Mesothelial cell of epicardium (in vitro differentiated cells): Measurements from ENCODE around the gene UBAP1. TPM values are rescaled to one million over a fixed set of nuclear protein-coding genes. Genes with fewer than 3 reads are reported as not detected.
"Not testable (repeated sequence)": the region's sequence is repeated elsewhere in the genome, so short reads cannot be mapped to it uniquely, and the experiment has no call there.

Experiments used
- DNase-seq, 2 experiments: peaks; one replicate each; pipeline ENCODE4 v3.0.0; 2021; ENCODE audit warnings: low spot score in 2 of 2; ENCODE audit not compliant: unreplicated experiment in 2 of 2
- H3K27ac Mint-ChIP-seq: 2 replicates; pipeline ENCODE4 v1.8.0; 2021; ENCODE audit warnings: mixed read lengths
- H3K27me3 Mint-ChIP-seq: 2 replicates; pipeline ENCODE4 v1.8.0; 2021; ENCODE audit warnings: low read depth, mixed read lengths
- H3K36me3 Mint-ChIP-seq: 2 replicates; pipeline ENCODE4 v1.8.0; 2021; ENCODE audit warnings: mixed read lengths
- H3K4me1 Mint-ChIP-seq: 2 replicates; pipeline ENCODE4 v1.8.0; 2021; ENCODE audit warnings: mixed read lengths
- H3K4me3 Mint-ChIP-seq: 2 replicates; pipeline ENCODE4 v1.8.0; 2021; ENCODE audit warnings: mild to moderate bottlenecking, moderate library complexity, mixed read lengths
- H3K9me3 Mint-ChIP-seq: 2 replicates; pipeline ENCODE4 v1.8.0; 2021; ENCODE audit warnings: mixed read lengths
- CTCF ChIP-seq: fragments of 200-600 bp; sonication (generic); IDR thresholded peaks from one replicate; pipeline ENCODE4 v1.5.0; 2021; ENCODE audit warnings: antibody characterized with exemption; ENCODE audit not compliant: unreplicated experiment
- total RNA-seq: library from RNA; stranded (reverse); gene quantifications from 3 replicates; pipeline ENCODE4 v1.2.1, GENCODE V29; 2021

Gene UBAP1
- total RNA-seq, result 37.0 to 40.1 TPM (median 38.0 TPM) in 3 replicates

GRCh38 chr9:34178436-34179212 is at the start of gene UBAP1:
Gene UBAP1 (plus strand): TSS chr9:34179043. CDS start chr9:34220915, 41,872 bp downstream.
- Mint-ChIP-seq H3K36me3 (no peaks in the 10 kb centered on the region), H3K27ac (peak within 1 kb of the TSS; percentile 97), H3K9me3 (no peaks in the 10 kb centered on the region), H3K27me3 (no peaks in the 10 kb centered on the region), H3K4me3 (peak within 1 kb of the TSS; percentile 92), H3K4me1 (peaks cover 12% of the 10 kb centered on the region)
- no peak for TF ChIP-seq CTCF
- DNase-seq, result peak; percentile 88 to 95

GRCh38 chr9:34131571-34131970 is 47.3 kb upstream of the UBAP1 start:
- TF ChIP-seq CTCF, result no peak
- H3K4me1 Mint-ChIP-seq, result peaks cover 6% of the 10 kb centered on the region
- no peaks in the 10 kb centered on the region for H3K9me3 Mint-ChIP-seq
- no peak overlapping the region for H3K4me3 Mint-ChIP-seq
- H3K36me3 Mint-ChIP-seq, result no peaks in the 10 kb centered on the region
- H3K27me3 Mint-ChIP-seq, result no peaks in the 10 kb centered on the region
- H3K27ac Mint-ChIP-seq, result no peak overlapping the region
- DNase-seq, result no peak

GRCh38 chr9:34133436-34133949 is 45.4 kb upstream of the UBAP1 start:
- no peak for DNase-seq
- no peaks in the 10 kb centered on the region for H3K9me3 Mint-ChIP-seq
- no peaks in the 10 kb centered on the region for H3K36me3 Mint-ChIP-seq
- H3K4me3 Mint-ChIP-seq, result no peak overlapping the region
- no peak for TF ChIP-seq CTCF
- no peaks in the 10 kb centered on the region for H3K27me3 Mint-ChIP-seq
- H3K27ac Mint-ChIP-seq, result no peak overlapping the region
- H3K4me1 Mint-ChIP-seq, result no peaks in the 10 kb centered on the region

- no peak for TF ChIP-seq CTCF
- H3K36me3 Mint-ChIP-seq, result no peaks in the 10 kb centered on the region
- H3K4me3 Mint-ChIP-seq, result no peak overlapping the region
- no peak for DNase-seq
- no peaks in the 10 kb centered on the region for H3K9me3 Mint-ChIP-seq
- H3K4me1 Mint-ChIP-seq, result no peaks in the 10 kb centered on the region
- no peaks in the 10 kb centered on the region for H3K27me3 Mint-ChIP-seq
- no peak overlapping the region for H3K27ac Mint-ChIP-seq
These were observed 44.3 kb upstream of the UBAP1 start for GRCh38 chr9:34134521-34134920.

- H3K4me1 Mint-ChIP-seq, H3K27ac Mint-ChIP-seq, H3K27me3 Mint-ChIP-seq, H3K4me3 Mint-ChIP-seq, DNase-seq, H3K9me3 Mint-ChIP-seq, H3K36me3 Mint-ChIP-seq: not testable (repeated sequence)
These were observed 40.2 kb upstream of the UBAP1 start for GRCh38 chr9:34138644-34139043.

GRCh38 chr9:34139477-34140146 is 39.2 kb upstream of the UBAP1 start:
- Mint-ChIP-seq H3K9me3 (no peaks in the 10 kb centered on the region), H3K27ac (no peak overlapping the region), H3K27me3 (no peaks in the 10 kb centered on the region), H3K4me3 (no peak overlapping the region), H3K36me3 (no peaks in the 10 kb centered on the region), H3K4me1 (no peaks in the 10 kb centered on the region)
- no peak for DNase-seq
- TF ChIP-seq CTCF, result no peak
